K562 (cell line): ENCODE measurements around the gene PHLDA3. TPM values are rescaled to one million over a fixed set of nuclear protein-coding genes. Genes with fewer than 3 reads are reported as not detected.

Source experiments
- CBX5 ChIP-seq: IDR thresholded peaks from 2 replicates; pipeline ENCODE4 v1.6.1; 2014; ENCODE audit warnings: low read depth, borderline replicate concordance
- CBX8 ChIP-seq: fragments of 200-600 bp; sonication (generic); IDR thresholded peaks from 2 replicates; pipeline ENCODE4 v1.6.1; 2012; ENCODE audit warnings: borderline replicate concordance, mixed run types, low read depth, mild to moderate bottlenecking, moderate library complexity, mixed read lengths, low read length, control low read depth, inconsistent platforms; ENCODE audit not compliant: poor library complexity, severe bottlenecking; ENCODE audit errors: extremely low read depth
- CGGBP1 ChIP-seq: fragments of 250-450 bp; sonication (Bioruptor Pico); IDR thresholded peaks from 2 replicates; pipeline ENCODE4 v1.9.0; 2021; ENCODE audit warnings: mild to moderate bottlenecking
- E2F4 ChIP-seq: sonication (generic); formaldehyde crosslinking; IDR thresholded peaks from 2 replicates; pipeline ENCODE4 v1.8.0; 2022; ENCODE audit warnings: mild to moderate bottlenecking, low read depth, missing genetic modification reagents
- E2F6 ChIP-seq, 2 experiments: IDR thresholded peaks; 2 replicates each; pipeline ENCODE4 v1.6.1; 2011; ENCODE audit warnings: borderline replicate concordance in 1 of 2, control low read depth in 1 of 2, low read depth in 1 of 2, low read length in 1 of 2, mild to moderate bottlenecking in 1 of 2, mixed read lengths in 1 of 2, moderate library complexity in 1 of 2; ENCODE audit not compliant: insufficient read depth in 1 of 2, insufficient read length in 1 of 2, poor library complexity in 1 of 2, severe bottlenecking in 1 of 2; ENCODE audit errors: extremely low read depth in 1 of 2
- FOSL1 ChIP-seq: fragments of 200-800 bp; sonication (Bioruptor generic); conservative IDR thresholded peaks from 2 replicates; pipeline ENCODE4 v1.6.1; 2016; ENCODE audit warnings: missing genetic modification characterization, missing compliant biosample characterization
- FOXA1 ChIP-seq: fragments of 450-650 bp; IDR thresholded peaks from 2 replicates; pipeline ENCODE4 v1.6.1; 2016; ENCODE audit warnings: mild to moderate bottlenecking, borderline replicate concordance
- KLF1 ChIP-seq: fragments of 450-650 bp; IDR thresholded peaks from 2 replicates; pipeline ENCODE4 v1.6.1; 2016; ENCODE audit warnings: missing genetic modification characterization, missing compliant biosample characterization
- MYC ChIP-seq, 2 experiments: fragments of 250-450 bp in 1 of 2; sonication (Bioruptor Pico) in 1 of 2; IDR thresholded peaks; 2 replicates each; pipeline versions ENCODE4 v1.5.1 to v1.6.1; 2012 to 2021; ENCODE audit warnings: low read depth in 2 of 2, borderline replicate concordance in 1 of 2, improper control_type of control experiment in 1 of 2, low read length in 1 of 2, mild to moderate bottlenecking in 1 of 2, moderate library complexity in 1 of 2
- NFE2 ChIP-seq: IDR thresholded peaks from 2 replicates; pipeline ENCODE4 v1.6.1; 2014; ENCODE audit warnings: antibody characterized with exemption, low read depth
- NKRF ChIP-seq: fragments of 450-650 bp; IDR thresholded peaks from 2 replicates; pipeline ENCODE4 v1.6.1; 2016; ENCODE audit warnings: borderline replicate concordance
- RFX7 ChIP-seq: fragments of 250-450 bp; sonication (Bioruptor Pico); IDR thresholded peaks from 2 replicates; pipeline ENCODE4 v1.5.1; 2021; ENCODE audit warnings: mild to moderate bottlenecking
- SMAD3 ChIP-seq: fragments of 450-650 bp; formaldehyde crosslinking; conservative IDR thresholded peaks from 2 replicates; pipeline ENCODE4 v1.4.0; 2020; ENCODE audit warnings: mild to moderate bottlenecking
- SMARCB1 ChIP-seq: IDR thresholded peaks from 2 replicates; pipeline ENCODE4 v1.6.1; 2011; ENCODE audit warnings: improper control_type of control experiment, low read depth; ENCODE audit not compliant: insufficient read length
- TSC22D4 ChIP-seq: fragments of 450-650 bp; IDR thresholded peaks from 2 replicates; pipeline ENCODE4 v1.6.1; 2016; ENCODE audit warnings: missing genetic modification characterization, missing biosample characterization, control low read depth
- ZC3H4 ChIP-seq: sonication (generic); formaldehyde crosslinking; IDR thresholded peaks from 2 replicates; pipeline ENCODE4 v1.9.0; 2021; ENCODE audit warnings: missing genetic modification reagents, borderline replicate concordance
- ZC3H8 ChIP-seq: fragments of 450-650 bp; IDR thresholded peaks from 2 replicates; pipeline ENCODE4 v1.6.1; 2017
- ZNF143 ChIP-seq: sonication (generic); formaldehyde crosslinking; IDR thresholded peaks from 2 replicates; pipeline ENCODE4 v1.9.0; 2022; ENCODE audit warnings: mild to moderate bottlenecking, missing genetic modification reagents
- ZNF444 ChIP-seq: fragments of 250-450 bp; sonication (Bioruptor Pico); IDR thresholded peaks from 2 replicates; pipeline ENCODE4 v1.4.0; 2020; ENCODE audit warnings: mild to moderate bottlenecking, moderate library complexity
- ZNF561 ChIP-seq: fragments of 450-650 bp; formaldehyde crosslinking; conservative IDR thresholded peaks from 2 replicates; pipeline ENCODE4 v1.4.0; 2020; ENCODE audit warnings: mild to moderate bottlenecking, moderate library complexity
- ZNF699 ChIP-seq: fragments of 250-450 bp; sonication (Bioruptor Pico); IDR thresholded peaks from 2 replicates; pipeline ENCODE4 v1.8.0; 2021; ENCODE audit warnings: mild to moderate bottlenecking, moderate library complexity; ENCODE audit not compliant: insufficient replicate concordance
- ZNF75A ChIP-seq: fragments of 450-650 bp; formaldehyde crosslinking; IDR thresholded peaks from 2 replicates; pipeline ENCODE4 v1.4.0; 2020; ENCODE audit warnings: mild to moderate bottlenecking
- ZSCAN29 ChIP-seq: fragments of 450-650 bp; IDR thresholded peaks from 2 replicates; pipeline ENCODE4 v1.6.1; 2017
- polyA plus RNA-seq, 8 experiments: library from polyadenylated mRNA; depleted of rRNA in 4 of 8; stranded (reverse) in 5 of 8; unstranded in 3 of 8; fragments of >200 nt; fragmentation: Nextera tagmentation in 2 of 8; fragmentation: Illumina TruSeq in 1 of 8; extraction: Ambion mirVana in 2 of 8; extraction: Trizol in 1 of 8; gene quantifications; 2 replicates each; pipeline versions ENCODE4 v1.2.1 to v1.2.3, GENCODE V29; 2011 to 2014; ENCODE audit warnings: inconsistent platforms in 1 of 8, missing spikeins in 1 of 8
- total RNA-seq, 7 experiments: library from RNA; depleted of rRNA in 6 of 7; stranded (reverse); fragments of >200 nt in 6 of 7; fragmentation: Illumina TruSeq in 2 of 7; extraction: Trizol in 2 of 7; gene quantifications; 2 replicates each; pipeline versions ENCODE4 v1.2.1 to v1.2.3, GENCODE V29; 2011 to 2021; ENCODE audit warnings: low replicate concordance in 1 of 7

PHLDA3 gene
- total and polyA plus RNA-seq, 9 of the 15 experiments (the other 6 are each of a cell fraction or from before 2014, with no cell fraction given), result 0.11 to 0.27 TPM; not detected in 7

- TF ChIP-seq E2F6 (IDR thresholded peaks at IDR 0.05; ENCODE audit: borderline replicate concordance in 1 of 2, extremely low read depth in 1 of 2, insufficient read depth in 1 of 2, insufficient read length in 1 of 2, low read depth in 1 of 2, low read length in 1 of 2, poor library complexity in 1 of 2, severe bottlenecking in 1 of 2) (peak in 1 of 2 experiments; percentile 38), RFX7 (CRISPR knock-in tag) (no peak), SMAD3 (CRISPR knock-in tag) (no peak), ZC3H8 (no peak), ZNF143 (no peak; the same call in 1 of the 2 replicates), KLF1 (no peak), NFE2 (no peak), ZNF561 (CRISPR knock-in tag) (no peak), SMARCB1 (no peak), ZSCAN29 (no peak), E2F4 (CRISPR knock-in tag) (no peak), FOSL1 (tag) (no peak), ZNF75A (CRISPR knock-in tag) (no peak), ZNF444 (CRISPR knock-in tag) (no peak), ZC3H4 (CRISPR knock-in tag) (no peak), TSC22D4 (no peak), CGGBP1 (CRISPR knock-in tag) (no peak), CBX8 (no peak), ZNF699 (CRISPR knock-in tag) (no peak), CBX5 (no peak), FOXA1 (no peak), NKRF (no peak), MYC (IDR thresholded peaks at IDR 0.05; ENCODE audit: low read depth, low read length) (peak; percentile 44; the same call in 1 of the 2 replicates), MYC (CRISPR knock-in tag; IDR thresholded peaks at IDR 0.05; ENCODE audit: borderline replicate concordance, low read depth) (no peak)
Observed at GRCh38 chr1:201481761-201482493, 12.9 kb upstream of the PHLDA3 start (continued).
